A673 (cell line): ENCODE data around the gene OTULINL.

Experiments used
- CTCF ChIP-seq: fragments of 300-800, 200-600 bp; sonication (generic); conservative IDR thresholded peaks from 2 replicates; pipeline ENCODE4 v1.5.1; 2017; ENCODE audit warnings: low read depth, mild to moderate bottlenecking, antibody characterized with exemption, low read length, moderate library complexity, mixed read lengths
- EZH2 ChIP-seq: fragments of 200-600 bp; sonication (generic); IDR thresholded peaks from 2 replicates; pipeline ENCODE4 v1.6.1; 2017; ENCODE audit warnings: borderline replicate concordance, low read depth, mild to moderate bottlenecking, mixed read lengths, antibody characterized with exemption, low read length; ENCODE audit not compliant: poor library complexity, severe bottlenecking

DNA sequence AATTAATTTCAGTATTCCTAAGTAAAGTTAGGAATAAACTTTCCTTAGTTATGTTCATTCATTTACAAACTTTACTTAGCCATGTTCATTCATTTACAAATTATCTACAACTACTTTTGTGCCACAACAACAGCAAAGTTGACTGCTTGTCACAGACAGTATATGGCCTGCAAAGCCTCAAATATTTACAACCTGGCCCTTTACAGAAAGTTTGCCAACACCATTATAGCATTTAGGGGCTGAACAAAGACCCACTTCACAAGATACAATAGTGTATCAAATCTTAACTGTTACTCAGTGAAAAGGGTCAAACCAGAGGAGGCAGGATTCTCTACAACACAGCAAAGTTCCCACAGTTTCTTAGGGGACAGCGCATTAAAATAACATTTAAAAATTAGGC is 9.7 kb upstream of the OTULINL start:
- TF ChIP-seq CTCF (no peak), EZH2 (no peak)
